ENCODE data around the gene SLC13A3.

The SLC13A3 gene

DNA sequence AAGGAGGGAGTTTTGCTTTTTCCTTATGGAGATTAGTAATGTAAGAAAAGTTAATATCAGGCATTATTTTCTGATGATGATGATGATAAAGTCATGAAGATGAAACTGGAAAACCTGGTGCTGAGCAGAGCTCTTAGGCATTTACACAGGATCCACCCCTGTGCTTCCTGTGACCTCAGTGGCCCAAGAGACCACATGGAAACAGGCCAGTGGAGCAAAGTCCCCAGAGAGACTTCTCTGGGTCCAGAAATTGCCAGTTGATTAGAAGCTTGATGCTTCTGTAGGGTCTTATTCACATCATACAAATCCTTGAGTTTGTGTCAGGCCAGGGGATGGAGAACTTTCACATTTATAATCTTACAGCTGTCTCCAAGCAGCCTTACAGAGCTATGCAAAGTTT lies 46.1 kb downstream of the SLC13A3 start:
- DNase-seq (no peak), ATAC-seq (no peak)

- DNase-seq (no peak), ATAC-seq (no peak)
Observed at GRCh38 chr20:46604551-46605133, 46.6 kb downstream of the SLC13A3 start.

GRCh38 chr20:46602429-46602828 lies 48.8 kb downstream of the SLC13A3 start:
- DNase-seq = no peak

DNA sequence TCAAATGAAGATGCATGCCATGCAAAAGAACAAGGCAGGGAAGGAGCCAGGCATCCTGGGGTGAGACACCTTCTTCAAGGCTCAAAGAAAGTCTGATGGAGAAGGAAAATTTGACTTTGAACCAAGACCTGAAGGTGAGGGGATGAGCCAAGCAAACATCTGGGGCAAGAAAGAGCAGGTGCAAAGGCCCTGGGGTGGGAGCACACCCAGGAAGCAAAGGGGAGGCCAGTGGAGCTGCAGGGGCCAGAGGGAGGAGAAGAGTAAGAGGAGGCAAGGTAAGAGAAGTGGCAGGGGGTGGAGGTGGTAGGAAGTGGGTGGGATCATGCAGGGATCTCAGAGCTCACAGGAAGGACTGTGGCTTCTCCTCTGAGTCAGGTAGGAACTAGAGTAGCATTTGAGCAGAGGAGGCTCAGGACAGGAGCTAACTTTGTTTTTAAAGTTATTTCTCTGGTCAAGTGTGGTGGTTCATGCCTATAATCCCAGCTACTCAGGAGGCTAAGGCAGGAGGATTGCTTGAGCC lies 49.6 kb downstream of the SLC13A3 start:
- no peak for ATAC-seq
- no peak for DNase-seq

More at GRCh38 chr20:46602429-46602828, 48.8 kb downstream of the SLC13A3 start:
- ATAC-seq = no peak

DNA sequence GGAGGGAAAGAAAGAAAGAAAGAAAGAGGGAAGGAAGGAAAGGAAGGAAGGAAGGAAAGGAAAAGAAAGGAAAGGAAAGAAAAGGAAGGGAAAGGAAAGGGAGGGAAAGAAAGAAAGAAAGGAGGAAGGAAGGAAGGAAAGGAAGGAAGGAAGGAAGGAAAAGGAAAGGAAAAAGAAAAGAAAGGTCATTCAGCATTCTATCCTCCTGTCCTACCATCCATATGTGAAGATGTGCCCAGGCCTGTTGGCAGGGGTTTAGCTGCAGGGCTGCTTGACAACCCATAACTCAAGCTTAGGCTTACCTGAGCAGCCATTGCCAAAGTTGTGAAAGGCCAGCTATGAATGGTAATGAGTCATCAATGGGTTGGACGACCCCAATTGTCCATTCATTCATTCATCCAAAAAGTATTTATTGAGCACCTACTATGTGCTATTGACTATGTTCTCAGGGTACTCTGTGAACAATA lies 50.9 kb downstream of the SLC13A3 start:
- DNase-seq = no peak
- no peak for ATAC-seq

- ATAC-seq (no peak), DNase-seq (no peak)
Observed at GRCh38 chr20:46599227-46599987, 51.9 kb downstream of the SLC13A3 start.

GRCh38 chr20:46595933-46596332 lies 55.3 kb downstream of the SLC13A3 start:
- no peak for DNase-seq
- no peak for ATAC-seq

DNA sequence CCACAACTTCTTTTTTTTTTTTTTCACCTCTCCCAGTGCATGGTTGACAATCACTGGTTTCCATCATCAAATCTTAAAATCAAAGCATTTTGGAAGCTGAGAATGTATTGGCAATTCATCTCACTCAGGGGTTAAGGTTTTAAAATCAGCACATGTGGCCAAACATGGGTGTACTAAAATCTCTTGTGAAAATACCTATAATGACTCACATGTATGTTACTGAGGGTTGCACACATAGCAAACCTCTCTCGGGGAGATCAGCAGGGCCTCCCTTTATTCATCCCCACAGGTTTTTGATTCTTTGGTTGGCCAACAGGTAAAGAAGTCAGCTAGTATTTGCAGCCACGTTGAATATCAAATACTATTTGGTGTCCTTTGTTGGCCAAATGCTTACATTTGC lies 56.5 kb downstream of the SLC13A3 start:
- ATAC-seq = no peak
- DNase-seq = no peak

DNA sequence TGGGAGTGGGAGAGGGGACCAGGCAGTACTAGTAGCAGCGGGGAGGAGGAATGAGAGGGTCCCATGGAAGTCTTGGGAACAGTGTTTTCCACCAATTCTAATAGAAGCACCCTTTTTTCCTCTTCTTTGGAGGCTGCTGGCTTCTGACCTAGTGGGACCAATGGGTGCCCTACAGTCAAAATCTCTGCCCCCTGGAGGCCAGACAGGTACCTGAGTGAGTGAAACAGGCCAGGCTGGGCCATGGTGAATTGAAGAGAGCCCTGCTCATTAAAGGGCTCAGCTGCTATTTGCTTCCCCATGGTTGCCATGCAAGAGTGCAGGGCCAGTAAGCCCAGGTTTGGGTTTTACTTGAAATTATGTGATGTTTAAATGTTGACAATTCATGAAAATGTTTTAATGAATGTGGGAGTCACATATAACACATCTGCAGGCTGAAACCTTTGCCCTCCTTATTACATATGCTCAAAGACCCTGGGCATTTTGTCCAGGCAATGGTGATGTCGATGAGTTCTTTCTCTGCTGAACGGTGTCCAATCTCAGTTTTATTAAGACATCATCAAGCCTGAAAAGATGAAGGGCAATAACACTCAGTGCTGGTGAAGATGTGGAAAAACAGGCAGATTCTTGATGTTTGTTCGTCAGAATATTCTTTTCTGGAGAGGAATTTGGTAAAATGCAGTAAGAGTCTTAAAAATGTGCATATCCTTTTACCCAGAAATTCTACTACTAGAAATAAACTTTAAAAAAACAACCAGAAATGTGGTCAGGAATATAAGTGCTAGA lies 58.5 kb downstream of the SLC13A3 start:
- peak; percentile 18 for DNase-seq
- no peak for ATAC-seq

GRCh38 chr20:46590443-46590842 lies 60.8 kb downstream of the SLC13A3 start:
- DNase-seq (no peak), ATAC-seq (no peak)

- DNase-seq = no peak
- peak; percentile 23 for ATAC-seq
Observed at GRCh38 chr20:46588532-46589511, 62.4 kb downstream of the SLC13A3 start.

- ATAC-seq (no peak), DNase-seq (no peak)
Observed at GRCh38 chr20:46587986-46588385, 63.3 kb downstream of the SLC13A3 start.

DNA sequence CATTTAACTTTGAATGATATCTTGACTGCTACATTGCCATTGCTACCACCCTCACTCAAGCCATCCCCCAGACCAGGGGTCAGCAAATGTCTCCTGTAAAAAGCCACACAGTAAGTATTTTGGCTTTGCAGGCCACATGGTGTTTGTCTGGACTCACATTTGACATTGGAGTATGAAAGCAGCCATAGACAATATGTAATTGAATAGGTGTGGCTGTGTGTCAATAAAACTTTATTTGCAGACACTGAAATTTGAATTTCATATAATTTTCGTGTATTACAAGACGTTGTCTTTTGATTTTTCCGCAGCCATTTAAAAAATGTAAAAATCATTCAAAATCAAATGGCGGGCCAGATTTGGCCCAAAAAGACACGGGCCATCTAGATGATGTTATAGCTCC lies 64.5 kb downstream of the SLC13A3 start:
- DNase-seq = no peak
- ATAC-seq = no peak

GRCh38 chr20:46584508-46584907 lies 66.8 kb downstream of the SLC13A3 start:
- DNase-seq (no peak), ATAC-seq (no peak)

- ATAC-seq (no peak), DNase-seq (no peak)
Observed at GRCh38 chr20:46583411-46584214, 67.6 kb downstream of the SLC13A3 start.

DNA sequence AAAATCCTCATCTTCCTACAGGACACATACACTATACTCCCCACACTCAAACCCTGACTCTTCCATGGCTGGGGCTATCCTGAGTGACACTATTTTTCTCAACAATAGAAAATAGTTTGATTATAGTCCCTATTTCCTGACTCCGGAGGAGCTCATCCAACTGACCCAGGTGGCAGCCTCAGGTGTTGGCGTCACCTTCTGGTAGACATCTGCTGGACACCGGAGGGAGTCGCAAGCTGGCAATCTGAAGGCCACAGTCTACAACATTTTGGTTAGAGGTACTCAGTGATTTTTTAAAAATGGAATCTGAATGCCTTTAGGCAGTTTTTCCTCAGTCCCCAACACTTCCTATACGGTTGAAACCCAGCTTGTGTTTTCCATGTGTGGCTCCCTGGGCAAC lies 68.6 kb downstream of the SLC13A3 start:
- ATAC-seq (no peak), DNase-seq (no peak)

- ATAC-seq (no peak), DNase-seq (no peak)
Observed at GRCh38 chr20:46581391-46581790, 69.9 kb downstream of the SLC13A3 start.

- no peak for ATAC-seq
- DNase-seq = no peak
Observed at GRCh38 chr20:46580613-46581205, 70.5 kb downstream of the SLC13A3 start.

DNA sequence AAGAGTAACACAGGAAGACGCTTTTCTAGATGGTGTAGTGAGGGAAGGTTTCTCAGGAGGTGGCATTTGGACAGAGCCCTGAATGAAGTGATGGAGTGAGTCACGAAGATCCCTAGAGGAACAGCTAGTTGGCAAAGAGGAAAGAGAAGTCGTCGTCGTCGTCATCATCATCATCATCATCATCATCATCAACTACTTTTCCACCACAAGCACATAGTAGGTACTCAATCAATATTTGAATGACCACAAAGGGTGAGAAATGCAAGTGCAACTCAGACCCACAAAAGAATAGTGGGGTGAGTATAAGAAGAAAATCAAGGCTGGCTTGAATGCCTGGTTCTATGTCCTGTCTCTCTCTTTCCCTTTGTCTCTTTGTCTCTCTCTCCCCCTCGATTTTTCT lies 72.5 kb downstream of the SLC13A3 start:
- ATAC-seq (no peak), DNase-seq (no peak)

- ATAC-seq = no peak
- DNase-seq = no peak
Observed at GRCh38 chr20:46576774-46577395, 74.4 kb downstream of the SLC13A3 start.

Measured in stimulated activated naive CD8-positive, alpha-beta T cell treated with anti-CD3 and anti-CD28 coated beads, Interleukin-15, Interleukin-2, amounts not matched to agents 100 U/mL and 50 U/mL, for 24 hours (primary cell).